Mesenchymal stem cell (in vitro differentiated cells and primary cell): Measurements from ENCODE around the gene CFAP298.
"Not testable (repeated sequence)": the region's sequence is repeated elsewhere in the genome, so short reads cannot be mapped to it uniquely, and the experiment has no call there.

Experiments
- DNase-seq: peaks from one replicate; pipeline ENCODE4 v3.0.0-alpha.2; 2013
- H2AFZ ChIP-seq: one replicate; pipeline ENCODE4 v1.6.1; 2013; ENCODE audit warnings: low read depth, mild to moderate bottlenecking, control low read depth, inconsistent platforms, low read length, moderate library complexity
- H2AK5ac ChIP-seq: 2 replicates; pipeline ENCODE4 v1.6.1; 2013; ENCODE audit warnings: low read length, moderate library complexity, mild to moderate bottlenecking, inconsistent platforms; ENCODE audit not compliant: severe bottlenecking
- H2BK120ac ChIP-seq: one replicate; pipeline ENCODE4 v1.6.1; 2013; ENCODE audit warnings: low read depth, mild to moderate bottlenecking, inconsistent platforms, low read length, moderate library complexity
- H2BK12ac ChIP-seq, 2 experiments: one replicate each; pipeline ENCODE4 v1.6.1; 2013; ENCODE audit warnings: inconsistent platforms in 2 of 2, low read length in 2 of 2, mild to moderate bottlenecking in 2 of 2, moderate library complexity in 2 of 2, control low read depth in 1 of 2
- H2BK15ac ChIP-seq: one replicate; pipeline ENCODE4 v1.6.1; 2013; ENCODE audit warnings: mild to moderate bottlenecking, low read depth, inconsistent platforms; ENCODE audit not compliant: poor library complexity, severe bottlenecking
- H2BK5ac ChIP-seq: 2 replicates; pipeline ENCODE4 v1.6.1; 2013; ENCODE audit warnings: low read depth, mild to moderate bottlenecking, low read length, control low read depth, inconsistent platforms; ENCODE audit not compliant: poor library complexity, severe bottlenecking
- H3K14ac ChIP-seq, 2 experiments: one replicate each; pipeline ENCODE4 v1.6.1; 2013; ENCODE audit warnings: inconsistent platforms in 2 of 2, low read length in 2 of 2, control low read depth in 1 of 2, mild to moderate bottlenecking in 1 of 2, moderate library complexity in 1 of 2
- H3K18ac ChIP-seq, 2 experiments: one replicate each; pipeline ENCODE4 v1.6.1; 2013; ENCODE audit warnings: inconsistent platforms in 2 of 2, low read length in 2 of 2, control low read depth in 1 of 2, low read depth in 1 of 2, mild to moderate bottlenecking in 1 of 2
- H3K23ac ChIP-seq, 2 experiments: one replicate each; pipeline ENCODE4 v1.6.1; 2013; ENCODE audit warnings: inconsistent platforms in 2 of 2, low read length in 2 of 2, mild to moderate bottlenecking in 2 of 2, moderate library complexity in 2 of 2, control low read depth in 1 of 2
- H3K27ac ChIP-seq: 2 replicates; pipeline ENCODE4 v1.5.1; 2013; ENCODE audit warnings: mild to moderate bottlenecking, moderate library complexity, low read length, control low read depth, inconsistent platforms; ENCODE audit not compliant: poor library complexity, severe bottlenecking
- H3K27me3 ChIP-seq, 2 experiments: 2 replicates each; pipeline versions ENCODE4 v1.6.1 to v1.7.0; 2013; ENCODE audit warnings: low read length in 2 of 2, mild to moderate bottlenecking in 2 of 2, moderate library complexity in 2 of 2, control low read depth in 1 of 2, inconsistent platforms in 1 of 2; ENCODE audit not compliant: control insufficient read depth in 1 of 2, insufficient read depth in 1 of 2
- H3K36me3 ChIP-seq, 2 experiments: 2 replicates each; pipeline versions ENCODE4 v1.6.1 to v1.7.0; 2013; ENCODE audit warnings: low read length in 2 of 2, control low read depth in 1 of 2, inconsistent platforms in 1 of 2, low read depth in 1 of 2, mild to moderate bottlenecking in 1 of 2; ENCODE audit not compliant: insufficient read depth in 2 of 2, control insufficient read depth in 1 of 2
- H3K4ac ChIP-seq, 2 experiments: one replicate each; pipeline ENCODE4 v1.6.1; 2013; ENCODE audit warnings: inconsistent platforms in 2 of 2, low read length in 2 of 2, mild to moderate bottlenecking in 2 of 2, moderate library complexity in 2 of 2, control low read depth in 1 of 2, low read depth in 1 of 2
- H3K4me1 ChIP-seq: 2 replicates; pipeline ENCODE4 v1.6.1; 2013; ENCODE audit warnings: low read depth, low read length, control low read depth; ENCODE audit not compliant: control insufficient read depth, insufficient read depth
- H3K4me2 ChIP-seq: 2 replicates; pipeline ENCODE4 v1.6.1; 2013; ENCODE audit warnings: low read length, mild to moderate bottlenecking, inconsistent platforms; ENCODE audit not compliant: poor library complexity, severe bottlenecking
- H3K4me3 ChIP-seq, 2 experiments: 2 replicates each; pipeline versions ENCODE4 v1.5.1 to v1.7.0; 2013; ENCODE audit warnings: low read length in 2 of 2, mild to moderate bottlenecking in 2 of 2, control low read depth in 1 of 2, low read depth in 1 of 2; ENCODE audit not compliant: insufficient read depth in 1 of 2
- H3K79me1 ChIP-seq: replicated peaks from 2 replicates; pipeline ENCODE4 v1.6.1; 2013; ENCODE audit warnings: mild to moderate bottlenecking, control low read depth, low read length, inconsistent platforms; ENCODE audit not compliant: poor library complexity, severe bottlenecking
- H3K9ac ChIP-seq: 2 replicates; pipeline ENCODE4 v1.7.0; 2013; ENCODE audit warnings: mild to moderate bottlenecking, low read length, moderate library complexity
- H3K9me3 ChIP-seq: 2 replicates; pipeline ENCODE4 v1.7.0; 2013; ENCODE audit warnings: mild to moderate bottlenecking, low read length; ENCODE audit not compliant: control insufficient read depth
- H4K8ac ChIP-seq: one replicate; pipeline ENCODE4 v1.6.1; 2013; ENCODE audit warnings: inconsistent platforms, mild to moderate bottlenecking, low read length, moderate library complexity
- H4K91ac ChIP-seq: one replicate; pipeline ENCODE4 v1.6.1; 2013; ENCODE audit warnings: mild to moderate bottlenecking, low read length, inconsistent platforms
- WGBS: methylation state at CpG from one replicate; pipeline ENCODE4 v1.1.7; 2013; ENCODE audit warnings: mixed read lengths; 5-methylcytosine and 5-hydroxymethylcytosine counted together

The CFAP298 gene

GRCh38 chr21:32641710-32642698 lies 29.8 kb upstream of the CFAP298 start:
- Histone ChIP-seq H2AFZ (no peak overlapping the region), H3K4me3 (no peak overlapping the region), H4K8ac (no peak overlapping the region), H3K23ac (no peak overlapping the region), H2BK5ac (no peak overlapping the region), H3K79me1 (no peaks in the 10 kb centered on the region), H3K9me3 (no peaks in the 10 kb centered on the region), H2BK12ac (no peak overlapping the region), H3K27ac (no peak overlapping the region), H3K4me2 (no peak overlapping the region), H4K91ac (no peak overlapping the region), H3K14ac (no peak overlapping the region), H3K18ac (no peak overlapping the region), H3K4me1 (peaks cover 2% of the 10 kb centered on the region), H2BK15ac (no peak overlapping the region), H3K27me3 (no peaks in the 10 kb centered on the region), H3K36me3 (peaks cover 27 to 78% of the 10 kb centered on the region in 2 experiments), H3K4ac (no peak overlapping the region), H2BK120ac (no peak overlapping the region), H2AK5ac (no peak overlapping the region), H3K9ac (no peak overlapping the region)
- no peak for DNase-seq
- 74% methylated on average over 7 of the region's 10 CpGs for WGBS

GRCh38 chr21:32626621-32627196 lies 14.5 kb upstream of the CFAP298 start:
- Histone ChIP-seq H3K27ac (no peak overlapping the region), H2AK5ac (no peak overlapping the region), H2AFZ (no peak overlapping the region), H3K23ac (no peak overlapping the region), H3K36me3 (peaks cover 6 to 22% of the 10 kb centered on the region in 2 experiments), H3K18ac (no peak overlapping the region), H4K8ac (no peak overlapping the region), H3K9ac (no peak overlapping the region), H3K4me2 (no peak overlapping the region), H2BK120ac (no peak overlapping the region), H3K14ac (no peak overlapping the region), H3K9me3 (peaks cover 5% of the 10 kb centered on the region), H3K4me3 (no peak overlapping the region), H3K27me3 (no peaks in the 10 kb centered on the region), H2BK5ac (no peak overlapping the region), H3K4ac (no peak overlapping the region), H4K91ac (no peak overlapping the region), H2BK15ac (no peak overlapping the region), H3K79me1 (no peaks in the 10 kb centered on the region), H2BK12ac (no peak overlapping the region), H3K4me1 (no peaks in the 10 kb centered on the region)
- DNase-seq = no peak
- WGBS = 100% methylated on average over 2 of the region's 3 CpGs

- H3K9ac ChIP-seq, H3K79me1 ChIP-seq, DNase-seq, H3K4ac ChIP-seq, H3K27ac ChIP-seq, H2AFZ ChIP-seq, H3K4me3 ChIP-seq, H2BK120ac ChIP-seq, H2BK12ac ChIP-seq, H4K91ac ChIP-seq, H2AK5ac ChIP-seq, H2BK15ac ChIP-seq, H4K8ac ChIP-seq, H3K4me1 ChIP-seq, H2BK5ac ChIP-seq, H3K14ac ChIP-seq, H3K4me2 ChIP-seq, H3K36me3 ChIP-seq, H3K9me3 ChIP-seq, H3K23ac ChIP-seq, H3K18ac ChIP-seq: not testable (repeated sequence)
- WGBS = 77% methylated on average over 5 of the region's 6 CpGs
- peaks cover 10 to 11% of the 10 kb centered on the region in 2 experiments for H3K27me3 ChIP-seq
Observed at GRCh38 chr21:32618218-32618617, 6.0 kb upstream of the CFAP298 start.

GRCh38 chr21:32613436-32614043 lies 1.4 kb upstream of the CFAP298 start:
- H2BK5ac ChIP-seq = no peak overlapping the region
- H3K36me3 ChIP-seq = peaks cover 5 to 14% of the 10 kb centered on the region in 2 experiments
- H3K4ac ChIP-seq = peak overlapping the region in 1 of 2 experiments; percentile 67
- H2AFZ ChIP-seq = peak overlapping the region; percentile 100
- no peak overlapping the region for H3K14ac ChIP-seq
- H4K91ac ChIP-seq = no peak overlapping the region
- H3K4me1 ChIP-seq = peaks cover 9% of the 10 kb centered on the region
- H2BK120ac ChIP-seq = no peak overlapping the region
- no peak overlapping the region for H3K27ac ChIP-seq
- H3K9ac ChIP-seq = peak overlapping the region; percentile 99
- peaks cover 5% of the 10 kb centered on the region for H3K79me1 ChIP-seq
- no peak overlapping the region for H2AK5ac ChIP-seq
- no peaks in the 10 kb centered on the region for H3K27me3 ChIP-seq
- WGBS = 96% methylated on average over 10 of the region's 16 CpGs
- no peak overlapping the region for H3K23ac ChIP-seq
- H3K4me2 ChIP-seq = peak overlapping the region; percentile 83
- no peak overlapping the region for H2BK15ac ChIP-seq
- no peak for DNase-seq
- no peak overlapping the region for H3K18ac ChIP-seq
- H3K9me3 ChIP-seq = no peaks in the 10 kb centered on the region
- peak overlapping the region; percentile 72 for H4K8ac ChIP-seq
- H2BK12ac ChIP-seq = no peak overlapping the region
- peak overlapping the region; percentile 94 to 95 for H3K4me3 ChIP-seq
